ENCODE measurements around the gene WWOX. TPM values are rescaled to one million over a fixed set of nuclear protein-coding genes. Genes with fewer than 3 reads are reported as not detected.

The WWOX gene
- total RNA-seq, 1 experiment from 2014 or later, result 79.9 TPM

GRCh38 chr16:78237841-78238240 lies 138.4 kb downstream of the WWOX start:
- no TSS peak for BruUV-seq (replicated peaks)
- POLR2A ChIA-PET (ENCODE audit: low non-redundant PET), result no interaction called here
- CTCF ChIA-PET, result no interaction called here

GRCh38 chr16:78240459-78241222 lies 141.2 kb downstream of the WWOX start:
- no TSS peak for BruUV-seq (replicated peaks)
- Histone ChIP-seq H3K27ac (ENCODE audit: low read depth, low read length, poor library complexity, severe bottlenecking) (no peak overlapping the region), H3K27me3 (replicated peaks; ENCODE audit: insufficient read depth, low read depth, low read length, poor library complexity) (no peaks in the 10 kb centered on the region), H3K36me3 (ENCODE audit: insufficient read depth, low read length, poor library complexity, severe bottlenecking) (no peaks in the 10 kb centered on the region), H3K4me3 (ENCODE audit: low read depth, low read length, poor library complexity, severe bottlenecking) (no peak overlapping the region), H3K9me3 (ENCODE audit: low read depth, low read length, poor library complexity, severe bottlenecking) (no peaks in the 10 kb centered on the region), H3K4me1 (ENCODE audit: insufficient read depth, low read length, poor library complexity, severe bottlenecking) (no peaks in the 10 kb centered on the region)
- ChIA-PET CTCF (no interaction called here), POLR2A (ENCODE audit: low non-redundant PET) (no interaction called here)
- no peak for DNase-seq (ENCODE audit: low spot score)
- TF ChIP-seq CTCF (conservative IDR thresholded peaks at IDR 0.05; ENCODE audit: low read depth, low read length), result 0 out of 2 replicates have a peak, but pooled peaks have one; percentile 9
- no peak for TF ChIP-seq EZH2 (IDR thresholded peaks at IDR 0.05; ENCODE audit: borderline replicate concordance, low read depth, low read length, poor library complexity, severe bottlenecking)
- intact Hi-C loops (cut with micrococcal nuclease; ENCODE audit: unreplicated experiment), result no loop called here

More at GRCh38 chr16:78237841-78238240, 138.4 kb downstream of the WWOX start:
- Histone ChIP-seq H3K27ac (ENCODE audit: low read depth, low read length, poor library complexity, severe bottlenecking) (no peak overlapping the region), H3K27me3 (replicated peaks; ENCODE audit: insufficient read depth, low read depth, low read length, poor library complexity) (no peaks in the 10 kb centered on the region), H3K36me3 (ENCODE audit: insufficient read depth, low read length, poor library complexity, severe bottlenecking) (no peaks in the 10 kb centered on the region), H3K9me3 (ENCODE audit: low read depth, low read length, poor library complexity, severe bottlenecking) (no peaks in the 10 kb centered on the region), H3K4me3 (ENCODE audit: low read depth, low read length, poor library complexity, severe bottlenecking) (no peak overlapping the region), H3K4me1 (ENCODE audit: insufficient read depth, low read length, poor library complexity, severe bottlenecking) (no peaks in the 10 kb centered on the region)
- intact Hi-C loops (cut with micrococcal nuclease; ENCODE audit: unreplicated experiment), result loop anchor here (5.0 kb wide), 1 partner anchor 561 kb away; no protein-coding TSS in a partner anchor
- DNase-seq (ENCODE audit: low spot score), result no peak
- no peak for TF ChIP-seq EZH2 (IDR thresholded peaks at IDR 0.05; ENCODE audit: borderline replicate concordance, low read depth, low read length, poor library complexity, severe bottlenecking)
- TF ChIP-seq CTCF (conservative IDR thresholded peaks at IDR 0.05; ENCODE audit: low read depth, low read length), result no peak

GRCh38 chr16:78242239-78242630 lies 142.8 kb downstream of the WWOX start:
- Histone ChIP-seq H3K27me3 (replicated peaks; ENCODE audit: insufficient read depth, low read depth, low read length, poor library complexity) (no peaks in the 10 kb centered on the region), H3K9me3 (ENCODE audit: low read depth, low read length, poor library complexity, severe bottlenecking) (no peaks in the 10 kb centered on the region), H3K4me3 (ENCODE audit: low read depth, low read length, poor library complexity, severe bottlenecking) (no peak overlapping the region), H3K27ac (ENCODE audit: low read depth, low read length, poor library complexity, severe bottlenecking) (no peak overlapping the region), H3K36me3 (ENCODE audit: insufficient read depth, low read length, poor library complexity, severe bottlenecking) (no peaks in the 10 kb centered on the region), H3K4me1 (ENCODE audit: insufficient read depth, low read length, poor library complexity, severe bottlenecking) (no peaks in the 10 kb centered on the region)
- TF ChIP-seq EZH2 (IDR thresholded peaks at IDR 0.05; ENCODE audit: borderline replicate concordance, low read depth, low read length, poor library complexity, severe bottlenecking), result no peak
- TF ChIP-seq CTCF (conservative IDR thresholded peaks at IDR 0.05; ENCODE audit: low read depth, low read length), result no peak
- no peak for DNase-seq (ENCODE audit: low spot score)
- no TSS peak for BruUV-seq (replicated peaks)
- ChIA-PET CTCF (no interaction called here), POLR2A (ENCODE audit: low non-redundant PET) (no interaction called here)
- intact Hi-C loops (cut with micrococcal nuclease; ENCODE audit: unreplicated experiment), result no loop called here

Data from A673 (cell line).